A673 (cell line): ENCODE results near the gene NTRK3. TPM values are rescaled to one million over a fixed set of nuclear protein-coding genes. Genes with fewer than 3 reads are reported as not detected.

Experiments
- BruUV-seq: library from RNA; stranded (reverse); fragments of 400-500 nt; replicated peaks from 2 replicates; lab custom pipeline; 2021; lab: Mats Ljungman, UMichigan
- CTCF ChIA-PET: fragments of 300-600 bp; sonication (Branson Sonifier 250); formaldehyde crosslinking; loops from one replicate; lab custom pipeline; 2022; ENCODE audit warnings: antibody characterized with exemption; lab: Charles Lee
- POLR2A ChIA-PET: fragments of 300-600 bp; sonication (Branson Sonifier 250); formaldehyde crosslinking; loops from one replicate; lab custom pipeline; 2022; ENCODE audit warnings: antibody characterized with exemption; ENCODE audit not compliant: low non-redundant PET; lab: Charles Lee
- DNase-seq: peaks from one replicate; pipeline ENCODE4 v3.0.0-alpha.2; 2015; ENCODE audit warnings: low spot score
- H3K27ac ChIP-seq: fragments of 200-600 bp; sonication (generic); 2 replicates; pipeline ENCODE4 v1.5.1; 2016; ENCODE audit warnings: mixed run types, low read depth, mild to moderate bottlenecking, mixed read lengths, antibody characterized with exemption, low read length; ENCODE audit not compliant: poor library complexity, severe bottlenecking
- H3K27me3 ChIP-seq: fragments of 200-600 bp; sonication (generic); replicated peaks from 2 replicates; pipeline ENCODE4 v1.6.1; 2017; ENCODE audit warnings: mixed run types, low read depth, mild to moderate bottlenecking, mixed read lengths, antibody characterized with exemption, low read length; ENCODE audit not compliant: insufficient read depth, poor library complexity
- H3K36me3 ChIP-seq: fragments of 200-600 bp; sonication (generic); 2 replicates; pipeline ENCODE4 v1.6.1; 2016; ENCODE audit warnings: mixed run types, mild to moderate bottlenecking, mixed read lengths, antibody characterized with exemption, low read length; ENCODE audit not compliant: insufficient read depth, poor library complexity, severe bottlenecking
- H3K4me1 ChIP-seq: fragments of 200-600 bp; sonication (generic); 2 replicates; pipeline ENCODE4 v1.6.1; 2017; ENCODE audit warnings: mixed run types, mild to moderate bottlenecking, mixed read lengths, antibody characterized with exemption, low read length; ENCODE audit not compliant: insufficient read depth, poor library complexity, severe bottlenecking
- H3K4me3 ChIP-seq: fragments of 200-600 bp; sonication (generic); 2 replicates; pipeline ENCODE4 v1.5.1; 2016; ENCODE audit warnings: low read depth, mixed run types, mild to moderate bottlenecking, mixed read lengths, low read length; ENCODE audit not compliant: poor library complexity, severe bottlenecking
- H3K9me3 ChIP-seq: fragments of 200-600 bp; sonication (generic); 2 replicates; pipeline ENCODE4 v1.6.1; 2016; ENCODE audit warnings: mixed run types, low read depth, mild to moderate bottlenecking, mixed read lengths, antibody characterized with exemption, low read length; ENCODE audit not compliant: poor library complexity, severe bottlenecking
- EZH2 ChIP-seq: fragments of 200-600 bp; sonication (generic); IDR thresholded peaks from 2 replicates; pipeline ENCODE4 v1.6.1; 2017; ENCODE audit warnings: borderline replicate concordance, low read depth, mild to moderate bottlenecking, mixed read lengths, antibody characterized with exemption, low read length; ENCODE audit not compliant: poor library complexity, severe bottlenecking
- intact Hi-C: fragments of 100-400 bp; cut with micrococcal nuclease; formaldehyde crosslinking; loops from one replicate; pipeline ENCODE4 v1.10.0; 2022; ENCODE audit not compliant: unreplicated experiment
- total RNA-seq: library from RNA; stranded (reverse); gene quantifications from 2 replicates; pipeline ENCODE4 v1.2.3, GENCODE V29; 2021
- TF ChIP-seq, protein P1 (sequence below): fragments of 300-800, 200-600 bp; sonication (generic); conservative IDR thresholded peaks from 2 replicates; pipeline ENCODE4 v1.5.1; 2017; ENCODE audit warnings: low read depth, mild to moderate bottlenecking, antibody characterized with exemption, low read length, moderate library complexity, mixed read lengths

Gene NTRK3
- total RNA-seq, 1 experiment from 2014 or later, result not detected

DNA sequence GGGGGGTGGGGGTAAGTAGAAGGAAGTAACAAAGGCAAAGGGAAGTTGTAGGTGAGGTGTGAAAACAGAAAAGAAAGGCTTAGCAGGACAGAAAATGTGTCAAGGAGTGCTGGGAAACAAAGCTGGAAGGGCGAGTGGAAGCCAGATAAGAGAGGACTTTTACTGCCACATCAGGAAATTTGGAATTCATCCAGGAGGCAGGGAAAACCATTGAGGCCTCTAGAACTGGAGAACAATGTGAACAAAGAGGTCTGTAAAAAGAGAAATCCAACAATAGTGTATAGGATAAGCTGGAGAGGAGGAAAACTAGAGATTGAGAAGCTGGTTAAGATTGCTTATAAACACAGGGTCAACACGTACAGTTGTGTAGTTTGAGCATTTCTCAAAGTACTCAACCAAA, 116.6 kb downstream of the NTRK3 start:
- H3K27me3 ChIP-seq, result no peaks in the 10 kb centered on the region
- DNase-seq, result no peak
- no peak overlapping the region for H3K27ac ChIP-seq
- H3K4me3 ChIP-seq, result no peak overlapping the region
- ChIA-PET CTCF (no interaction called here), POLR2A (interaction anchor here (0.6 kb wide), 1 partner anchor 480 kb away, joined by 10 read pairs; no protein-coding TSS in a partner anchor)
- no peaks in the 10 kb centered on the region for H3K9me3 ChIP-seq
- no peaks in the 10 kb centered on the region for H3K36me3 ChIP-seq
- intact Hi-C loops, result no loop called here
- H3K4me1 ChIP-seq, result no peaks in the 10 kb centered on the region
- no TSS peak for BruUV-seq
- TF ChIP-seq EZH2, result no peak
- TF ChIP-seq, protein P1, sequence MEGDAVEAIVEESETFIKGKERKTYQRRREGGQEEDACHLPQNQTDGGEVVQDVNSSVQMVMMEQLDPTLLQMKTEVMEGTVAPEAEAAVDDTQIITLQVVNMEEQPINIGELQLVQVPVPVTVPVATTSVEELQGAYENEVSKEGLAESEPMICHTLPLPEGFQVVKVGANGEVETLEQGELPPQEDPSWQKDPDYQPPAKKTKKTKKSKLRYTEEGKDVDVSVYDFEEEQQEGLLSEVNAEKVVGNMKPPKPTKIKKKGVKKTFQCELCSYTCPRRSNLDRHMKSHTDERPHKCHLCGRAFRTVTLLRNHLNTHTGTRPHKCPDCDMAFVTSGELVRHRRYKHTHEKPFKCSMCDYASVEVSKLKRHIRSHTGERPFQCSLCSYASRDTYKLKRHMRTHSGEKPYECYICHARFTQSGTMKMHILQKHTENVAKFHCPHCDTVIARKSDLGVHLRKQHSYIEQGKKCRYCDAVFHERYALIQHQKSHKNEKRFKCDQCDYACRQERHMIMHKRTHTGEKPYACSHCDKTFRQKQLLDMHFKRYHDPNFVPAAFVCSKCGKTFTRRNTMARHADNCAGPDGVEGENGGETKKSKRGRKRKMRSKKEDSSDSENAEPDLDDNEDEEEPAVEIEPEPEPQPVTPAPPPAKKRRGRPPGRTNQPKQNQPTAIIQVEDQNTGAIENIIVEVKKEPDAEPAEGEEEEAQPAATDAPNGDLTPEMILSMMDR, result no peak

DNA sequence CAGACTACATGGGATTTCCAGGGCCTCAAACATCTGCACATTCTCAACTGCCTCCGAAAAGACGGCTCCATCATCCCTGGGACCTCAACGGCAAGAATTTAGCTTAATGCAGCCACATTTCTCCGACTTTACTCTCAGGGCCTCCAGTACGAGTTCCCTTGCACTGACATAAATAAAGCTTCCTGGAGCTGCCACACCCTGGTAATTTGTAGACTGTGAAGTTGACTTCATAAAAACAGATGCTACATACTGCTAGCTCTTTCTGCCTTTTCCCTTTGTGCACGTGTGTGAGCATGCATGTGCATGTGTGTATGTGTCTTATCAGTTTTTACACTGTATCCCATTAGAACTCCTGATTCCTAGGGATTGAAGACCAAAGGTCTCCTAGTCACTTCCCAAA, 122.7 kb downstream of the NTRK3 start:
- ChIA-PET POLR2A (no interaction called here), CTCF (no interaction called here)
- intact Hi-C loops, result no loop called here
- no peaks in the 10 kb centered on the region for H3K4me1 ChIP-seq
- DNase-seq, result no peak
- BruUV-seq, result no TSS peak
- H3K9me3 ChIP-seq, result no peaks in the 10 kb centered on the region
- H3K27me3 ChIP-seq, result no peaks in the 10 kb centered on the region
- TF ChIP-seq EZH2, result no peak
- TF ChIP-seq, protein P1, result no peak
- no peak overlapping the region for H3K4me3 ChIP-seq
- H3K36me3 ChIP-seq, result no peaks in the 10 kb centered on the region
- H3K27ac ChIP-seq, result no peak overlapping the region

DNA sequence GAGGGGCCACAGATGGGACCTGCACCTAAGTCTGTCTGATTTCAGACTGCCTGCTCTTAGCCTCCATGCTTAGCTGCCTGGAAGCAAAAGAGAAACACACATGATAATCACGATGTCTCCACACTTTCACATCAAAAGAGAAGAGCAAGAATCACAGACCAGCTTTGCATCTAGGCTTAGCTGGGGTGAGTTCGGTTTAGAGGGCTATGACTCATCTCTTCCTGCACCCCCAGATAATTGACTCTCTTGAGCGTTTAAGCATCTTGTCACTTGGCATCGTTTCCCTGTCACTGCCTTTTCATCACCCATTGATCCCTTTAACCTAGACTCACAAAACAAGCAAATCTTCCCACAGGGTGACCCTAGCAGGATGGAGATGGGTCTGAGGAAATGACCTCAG, 124.0 kb downstream of the NTRK3 start:
- H3K4me3 ChIP-seq, result no peak overlapping the region
- CTCF ChIA-PET, result no interaction called here
- no TSS peak for BruUV-seq
- intact Hi-C loops, result no loop called here
- H3K4me1 ChIP-seq, result no peaks in the 10 kb centered on the region
- DNase-seq, result no peak
- POLR2A ChIA-PET, result no interaction called here
- no peaks in the 10 kb centered on the region for H3K36me3 ChIP-seq
- H3K27me3 ChIP-seq, result no peaks in the 10 kb centered on the region
- H3K9me3 ChIP-seq, result no peaks in the 10 kb centered on the region
- no peak for TF ChIP-seq EZH2
- TF ChIP-seq, protein P1, result no peak
- H3K27ac ChIP-seq, result no peak overlapping the region
